Peyer's patch (tissue), 4 donors: Measurements from ENCODE around the gene SLX9.

ENCODE experiments used
- POLR2A ChIP-seq, 2 donors: fragments of 450-650 bp; IDR thresholded peaks; one replicate each; pipeline ENCODE4 v1.5.1; 2017; ENCODE audit warnings: antibody characterized with exemption in 2 of 2, mild to moderate bottlenecking in 2 of 2, moderate library complexity in 2 of 2
- TF ChIP-seq, protein P1 (sequence below), 6 experiments: fragments of 450-650 bp in 4 of 6; fragments of 200-600 bp in 2 of 6; sonication (generic) in 1 of 6; IDR thresholded peaks; one replicate each; pipeline ENCODE4 v1.5.1; 2017 to 2019; ENCODE audit warnings: antibody characterized with exemption in 6 of 6, mild to moderate bottlenecking in 3 of 6, moderate library complexity in 1 of 6

DNA sequence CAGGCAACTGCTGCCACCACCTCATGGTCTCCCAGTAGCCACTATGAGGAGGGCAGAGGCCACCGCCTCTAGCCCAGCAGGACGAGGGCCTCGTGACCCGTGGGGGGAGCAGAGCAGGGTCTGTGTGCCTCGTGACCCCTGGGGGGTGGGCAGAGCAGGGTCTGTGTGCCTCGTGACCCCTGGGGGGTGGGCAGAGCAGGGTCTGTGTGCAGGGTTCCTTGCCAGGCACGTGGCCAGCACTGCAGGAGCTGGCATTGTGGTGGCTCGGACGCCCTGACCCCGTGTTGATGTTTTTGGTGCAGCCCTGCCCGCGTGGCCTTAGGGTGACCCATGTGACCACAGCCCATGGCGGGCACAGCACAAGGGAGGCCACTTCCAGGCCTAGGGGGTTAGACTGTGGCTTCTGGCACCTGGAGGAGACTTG lies 52.8 kb downstream of the SLX9 start:
- TF ChIP-seq, protein P1, sequence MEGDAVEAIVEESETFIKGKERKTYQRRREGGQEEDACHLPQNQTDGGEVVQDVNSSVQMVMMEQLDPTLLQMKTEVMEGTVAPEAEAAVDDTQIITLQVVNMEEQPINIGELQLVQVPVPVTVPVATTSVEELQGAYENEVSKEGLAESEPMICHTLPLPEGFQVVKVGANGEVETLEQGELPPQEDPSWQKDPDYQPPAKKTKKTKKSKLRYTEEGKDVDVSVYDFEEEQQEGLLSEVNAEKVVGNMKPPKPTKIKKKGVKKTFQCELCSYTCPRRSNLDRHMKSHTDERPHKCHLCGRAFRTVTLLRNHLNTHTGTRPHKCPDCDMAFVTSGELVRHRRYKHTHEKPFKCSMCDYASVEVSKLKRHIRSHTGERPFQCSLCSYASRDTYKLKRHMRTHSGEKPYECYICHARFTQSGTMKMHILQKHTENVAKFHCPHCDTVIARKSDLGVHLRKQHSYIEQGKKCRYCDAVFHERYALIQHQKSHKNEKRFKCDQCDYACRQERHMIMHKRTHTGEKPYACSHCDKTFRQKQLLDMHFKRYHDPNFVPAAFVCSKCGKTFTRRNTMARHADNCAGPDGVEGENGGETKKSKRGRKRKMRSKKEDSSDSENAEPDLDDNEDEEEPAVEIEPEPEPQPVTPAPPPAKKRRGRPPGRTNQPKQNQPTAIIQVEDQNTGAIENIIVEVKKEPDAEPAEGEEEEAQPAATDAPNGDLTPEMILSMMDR (IDR thresholded peaks at IDR 0.05): no peak
- TF ChIP-seq POLR2A (IDR thresholded peaks at IDR 0.05): no peak
